GM19468 (cell line): ENCODE results near the gene ASNS.

Experiments used
- ATAC-seq: cut with Tn5 transposase; IDR thresholded peaks from one replicate; pipeline ENCODE4 v1.9.1; 2021; ENCODE audit warnings: mild to moderate bottlenecking, moderate library complexity, moderate number of reproducible peaks; ENCODE audit not compliant: unreplicated experiment; ENCODE audit errors: extremely low read depth

The ASNS gene

DNA sequence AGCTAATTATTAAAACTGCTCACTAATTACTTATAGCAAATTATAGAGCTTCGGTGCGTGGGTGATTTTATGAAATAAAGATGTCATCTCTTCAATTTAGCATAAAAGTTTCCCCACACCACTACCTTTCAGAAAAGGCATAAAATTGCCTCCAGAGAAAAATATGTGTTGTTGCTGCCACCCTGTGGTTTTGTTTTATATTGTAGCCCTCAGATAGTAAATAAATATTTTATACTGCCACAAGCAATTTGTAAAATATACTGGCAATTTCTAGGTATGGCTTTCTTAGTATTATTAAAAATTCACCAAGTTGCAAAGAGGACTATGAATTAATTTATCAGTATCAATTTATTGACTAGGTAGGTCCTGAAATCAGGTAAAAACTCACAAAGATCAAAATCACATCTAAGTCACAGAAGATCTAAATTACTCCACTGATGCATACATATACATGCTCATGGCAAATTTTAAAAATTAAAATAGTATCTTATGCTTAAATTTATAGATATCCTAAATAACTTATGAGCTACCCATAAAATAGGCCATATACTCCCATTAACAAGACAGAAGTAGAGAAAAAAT, 26.5 kb downstream of the ASNS start:
- no peak for ATAC-seq

DNA sequence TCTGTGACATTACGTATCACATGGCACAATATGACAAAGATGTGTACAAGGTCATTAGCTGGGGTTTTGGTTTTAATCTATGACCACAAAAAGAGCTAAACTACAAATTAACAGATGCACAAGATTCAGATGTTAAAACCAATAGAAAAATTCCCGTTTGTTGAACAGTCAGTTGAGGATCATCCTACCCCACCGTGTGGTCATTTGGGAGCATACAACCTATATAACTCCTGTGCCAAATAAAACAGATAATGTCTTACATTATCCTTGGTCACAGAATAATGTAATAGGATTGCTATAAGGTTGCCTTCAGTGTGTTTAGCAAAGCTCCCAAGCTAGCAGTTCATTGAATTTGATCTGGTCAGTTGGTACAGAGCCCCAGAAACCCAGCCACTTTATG, 28.2 kb downstream of the ASNS start:
- no peak for ATAC-seq

DNA sequence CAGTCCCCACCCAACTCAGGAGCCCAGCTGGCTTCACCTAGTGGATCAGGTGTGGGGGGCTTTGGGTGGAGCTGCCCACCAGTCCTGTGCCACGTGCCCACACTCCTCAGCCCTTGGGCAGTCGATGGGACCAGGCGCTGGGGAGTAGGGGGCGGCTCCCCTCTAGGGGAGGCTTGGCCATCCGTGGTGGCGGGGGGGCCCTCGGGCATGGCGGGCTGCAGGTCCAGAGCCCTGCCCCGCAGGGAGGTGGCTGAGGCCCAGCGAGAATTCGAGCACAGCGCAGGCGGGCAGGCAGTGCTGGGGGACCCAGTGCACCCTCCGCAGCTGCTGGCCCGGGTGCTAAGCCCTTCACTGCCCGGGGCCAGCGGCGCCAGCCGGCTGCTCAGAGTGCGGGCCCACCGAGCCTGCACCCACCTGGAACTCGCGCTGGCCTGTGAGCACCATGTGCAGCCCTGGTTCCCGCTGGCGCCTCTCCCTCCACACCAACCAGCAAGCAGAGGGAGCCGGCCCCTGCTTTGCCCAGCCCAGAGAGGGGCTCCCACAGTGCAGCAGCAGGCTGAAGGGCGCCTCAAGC, 29.3 kb downstream of the ASNS start:
- ATAC-seq, result no peak

DNA sequence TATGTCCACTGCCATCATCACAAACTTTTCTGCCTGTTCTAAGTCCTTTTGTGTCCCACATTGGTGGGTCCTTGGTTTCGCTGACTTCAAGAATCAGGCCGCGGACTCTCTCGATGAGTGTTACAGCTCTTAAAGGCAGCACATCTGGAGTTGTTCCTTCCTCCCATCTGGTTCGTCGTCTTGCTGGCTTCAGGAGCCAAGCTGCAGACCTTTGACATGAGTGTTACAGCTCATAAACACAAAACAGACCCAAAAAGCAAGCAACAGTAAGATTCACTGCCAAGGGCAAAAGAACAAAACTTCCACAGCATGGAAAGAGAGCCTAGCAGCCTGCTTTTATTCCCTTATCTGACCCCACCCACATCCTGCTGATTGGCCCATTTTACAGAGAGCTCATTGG, 30.2 kb downstream of the ASNS start:
- no peak for ATAC-seq

DNA sequence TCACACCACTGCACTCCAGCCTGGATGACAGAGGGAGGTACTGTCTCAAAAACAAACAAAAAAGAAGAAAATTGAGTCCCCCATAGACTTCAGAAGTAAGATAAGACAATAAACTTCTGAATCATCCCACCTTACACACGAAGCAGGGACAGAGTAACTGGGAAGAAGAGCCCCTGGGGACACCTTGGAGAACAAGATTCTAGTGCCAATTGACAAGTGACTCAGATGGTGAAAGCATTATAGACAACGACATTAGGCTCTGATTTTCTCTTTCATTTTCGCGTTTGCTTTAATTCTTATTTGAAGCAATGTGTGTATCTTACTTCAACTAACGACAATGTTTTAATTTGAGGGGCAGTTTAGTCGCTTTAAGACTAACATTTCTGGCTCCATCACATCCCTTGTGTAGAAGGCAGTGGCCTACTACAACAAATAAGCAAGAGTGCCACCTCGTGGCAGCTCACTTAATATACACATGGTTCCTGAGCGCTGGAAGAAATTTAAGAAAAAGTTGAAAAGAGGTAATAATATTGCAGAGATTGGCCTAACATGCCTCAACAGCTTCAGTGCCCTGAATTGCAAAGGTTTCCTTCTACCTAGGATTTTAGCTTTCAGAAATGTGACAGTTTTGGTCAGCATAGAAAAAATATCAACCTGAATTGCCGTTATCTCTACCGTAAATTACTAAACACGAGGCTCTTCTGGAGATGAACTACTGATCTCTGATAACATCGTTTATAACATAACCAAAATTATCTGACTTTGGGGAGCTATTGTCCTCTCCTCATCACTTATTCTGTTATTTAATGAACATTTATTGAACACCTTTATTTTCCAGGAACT, 36.7 kb downstream of the ASNS start:
- peak; percentile 79 for ATAC-seq

DNA sequence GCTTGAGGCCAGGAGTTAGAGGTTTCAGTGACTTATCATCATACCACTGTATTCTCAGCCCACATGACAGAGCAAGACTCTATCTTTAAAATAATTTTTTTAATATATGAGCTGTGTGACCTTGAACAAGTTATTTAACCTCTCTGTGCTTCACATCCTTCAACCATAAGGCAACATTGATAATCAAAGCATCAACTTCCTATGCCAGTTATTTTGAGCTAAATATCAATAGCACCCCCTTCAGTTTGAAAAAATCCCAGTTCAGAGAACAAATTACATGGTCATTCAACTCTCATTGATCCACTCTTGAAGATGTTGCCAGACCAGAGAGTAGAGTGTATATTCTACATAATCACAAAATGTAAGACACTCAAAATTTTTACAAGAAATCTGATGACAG, 53.0 kb downstream of the ASNS start:
- no peak for ATAC-seq

DNA sequence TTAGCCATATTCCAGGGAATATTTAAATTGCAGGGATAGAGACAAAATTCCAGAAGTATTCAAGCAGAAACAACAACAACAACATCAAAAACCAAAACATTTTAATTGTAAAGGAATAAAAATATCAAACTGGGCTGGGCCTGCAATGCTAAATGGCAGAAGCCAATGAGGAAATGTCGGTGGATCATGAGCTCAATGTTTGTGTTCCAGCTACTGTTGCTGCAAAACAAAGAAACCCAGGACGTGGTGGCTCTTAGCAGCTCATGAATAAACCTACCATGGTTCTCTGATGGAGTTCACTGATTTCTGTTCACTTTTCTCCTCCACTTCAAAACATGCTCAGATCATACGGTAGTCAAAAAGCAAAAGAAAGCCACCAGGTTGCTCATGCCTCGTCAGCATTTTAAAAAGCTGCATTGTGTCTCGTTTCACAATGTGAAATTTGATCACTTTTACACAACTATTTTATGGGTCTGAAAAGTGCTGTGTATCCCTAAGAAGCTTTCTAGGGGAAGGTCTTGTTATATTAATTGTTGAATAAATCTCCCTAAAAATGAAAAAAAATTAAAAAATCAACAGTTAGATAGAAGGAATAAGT, 54.0 kb downstream of the ASNS start:
- ATAC-seq, result no peak
